Measurements from ENCODE around the gene SHC2.

DNA sequence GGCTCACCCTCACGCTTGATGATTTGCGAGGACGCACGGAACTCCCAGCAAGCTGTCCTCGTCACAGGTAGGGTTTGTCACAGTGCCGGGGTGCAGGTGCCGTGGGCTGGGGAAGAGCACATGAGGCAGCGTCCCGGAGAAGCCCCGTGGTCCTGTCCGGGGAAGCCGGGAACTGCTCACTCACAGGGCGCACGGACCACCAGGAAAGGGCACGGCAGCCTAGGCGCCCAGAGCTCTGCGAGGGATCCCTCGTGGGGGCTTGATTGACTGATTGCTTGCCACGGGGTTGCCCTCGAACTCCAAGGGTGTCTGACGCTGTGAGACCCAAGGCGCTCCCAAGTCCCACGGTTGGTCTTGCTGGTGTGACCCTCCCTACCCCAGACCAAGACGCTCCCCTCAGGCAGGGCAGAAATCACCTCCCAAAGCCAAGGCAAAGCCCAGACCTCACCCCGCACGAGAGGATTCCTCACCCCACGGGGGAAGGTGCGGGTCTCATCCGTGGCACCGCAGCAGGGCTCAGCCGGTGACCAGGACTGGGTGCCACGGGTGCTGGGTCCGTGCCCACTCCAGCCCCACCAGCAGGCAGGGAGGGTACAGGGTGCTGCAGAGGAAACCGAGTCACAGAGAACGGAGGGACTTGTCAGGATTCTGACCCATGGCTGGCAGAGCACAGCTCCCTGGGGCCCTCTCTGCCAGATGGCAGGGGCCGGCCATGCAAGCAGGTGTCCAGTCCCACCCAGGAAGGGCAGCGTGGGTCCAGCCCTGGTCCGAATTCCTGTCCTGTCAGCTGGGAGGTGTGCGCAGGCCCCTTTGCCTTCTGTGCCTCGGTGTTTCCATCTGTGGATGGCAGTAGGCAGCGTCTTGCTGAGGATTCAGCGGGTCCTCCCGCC is 59.6 kb downstream of the SHC2 start:
- TF ChIP-seq, protein P1, sequence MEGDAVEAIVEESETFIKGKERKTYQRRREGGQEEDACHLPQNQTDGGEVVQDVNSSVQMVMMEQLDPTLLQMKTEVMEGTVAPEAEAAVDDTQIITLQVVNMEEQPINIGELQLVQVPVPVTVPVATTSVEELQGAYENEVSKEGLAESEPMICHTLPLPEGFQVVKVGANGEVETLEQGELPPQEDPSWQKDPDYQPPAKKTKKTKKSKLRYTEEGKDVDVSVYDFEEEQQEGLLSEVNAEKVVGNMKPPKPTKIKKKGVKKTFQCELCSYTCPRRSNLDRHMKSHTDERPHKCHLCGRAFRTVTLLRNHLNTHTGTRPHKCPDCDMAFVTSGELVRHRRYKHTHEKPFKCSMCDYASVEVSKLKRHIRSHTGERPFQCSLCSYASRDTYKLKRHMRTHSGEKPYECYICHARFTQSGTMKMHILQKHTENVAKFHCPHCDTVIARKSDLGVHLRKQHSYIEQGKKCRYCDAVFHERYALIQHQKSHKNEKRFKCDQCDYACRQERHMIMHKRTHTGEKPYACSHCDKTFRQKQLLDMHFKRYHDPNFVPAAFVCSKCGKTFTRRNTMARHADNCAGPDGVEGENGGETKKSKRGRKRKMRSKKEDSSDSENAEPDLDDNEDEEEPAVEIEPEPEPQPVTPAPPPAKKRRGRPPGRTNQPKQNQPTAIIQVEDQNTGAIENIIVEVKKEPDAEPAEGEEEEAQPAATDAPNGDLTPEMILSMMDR (conservative IDR thresholded peaks at IDR 0.05; ENCODE audit: low read depth, low read length): no peak
- TF ChIP-seq EZH2phosphoT487 (IDR thresholded peaks at IDR 0.05; ENCODE audit: borderline replicate concordance, low read length) (no peak), EZH2 (IDR thresholded peaks at IDR 0.05; ENCODE audit: low read length, unreplicated experiment) (no peak)

Measured in PC-3 (cell line).